Adrenal gland (tissue), 12 donors: Measurements from ENCODE around the gene TSPEAR. TPM values are rescaled to one million over a fixed set of nuclear protein-coding genes. Genes with fewer than 3 reads are reported as not detected.

ENCODE experiments used
- DNase-seq, 7 donors: peaks; one replicate each; pipeline ENCODE4 v3.0.0-alpha.2; 2019 to 2020
- H3K27ac ChIP-seq, 5 donors: fragments of 200-600 bp; sonication (generic) in 4 of 5; 1 replicate in 3 of 5; 2 replicates in 2 of 5; pipeline versions ENCODE4 v1.5.1 to v1.8.0; 2016 to 2020; ENCODE audit warnings: mild to moderate bottlenecking in 1 of 5
- H3K27me3 ChIP-seq: fragments of 200-600 bp; 2 replicates; pipeline ENCODE4 v1.8.0; 2021
- H3K36me3 ChIP-seq, 2 donors: fragments of 200-600 bp; replicated peaks in 1 of 2; 1 replicate in 1 of 2; 2 replicates in 1 of 2; pipeline versions ENCODE4 v1.5.1 to v1.8.0; 2018 to 2022
- H3K4me1 ChIP-seq, 2 donors: fragments of 200-600 bp; replicated peaks in 1 of 2; 1 replicate in 1 of 2; 2 replicates in 1 of 2; pipeline versions ENCODE4 v1.5.1 to v1.8.0; 2018 to 2021
- H3K4me3 ChIP-seq, 4 donors: fragments of 200-600 bp; sonication (generic) in 3 of 4; one replicate each; pipeline ENCODE4 v1.5.1; 2016 to 2018
- H3K9me3 ChIP-seq, 3 donors: fragments of 200-600 bp; sonication (generic) in 1 of 3; replicated peaks in 1 of 3; 1 replicate in 2 of 3; 2 replicates in 1 of 3; pipeline versions ENCODE4 v1.5.1 to v1.8.0; 2016 to 2021
- POLR2A ChIP-seq, 2 donors: fragments of 450-650 bp; IDR thresholded peaks; one replicate each; pipeline ENCODE4 v1.6.1; 2017; ENCODE audit warnings: antibody characterized with exemption in 2 of 2, mild to moderate bottlenecking in 2 of 2, moderate library complexity in 1 of 2
- WGBS, 4 donors: extraction: QIAGEN DNeasy Blood & Tissue Kit in 2 of 4; methylation state at CpG; one replicate each; pipeline versions ENCODE4 v1.1.5 to v1.1.7; 2013 to 2017; 5-methylcytosine and 5-hydroxymethylcytosine counted together
- intact Hi-C, 2 donors: fragments of 100-400 bp; cut with DNase I; formaldehyde crosslinking; loops; one replicate each; pipeline versions ENCODE4 v1.14.1 to v1.15.0; 2022 to 2023
- polyA plus RNA-seq, 3 donors: library from polyadenylated mRNA; stranded (reverse); fragments of 200-250 nt in 2 of 3; fragments of 350-450 nt in 1 of 3; fragmentation: Illumina TruSeq in 1 of 3; extraction: RNeasy Lipid Tissue Mini Kit (QIAGEN cat#74804) in 1 of 3; gene quantifications; one replicate each; pipeline ENCODE4 v1.2.3, GENCODE V29; 2013 to 2014
- total RNA-seq, 9 donors: library from RNA; depleted of rRNA in 4 of 9; stranded (reverse); fragments of >200 nt in 4 of 9; fragments of 120-200 nt in 1 of 9; fragmentation: NEBNext Ultra II Directional in 1 of 9; extraction: Animal tissue kit (Norgen Biotek cat#: 25700) in 1 of 9; gene quantifications; one replicate each; pipeline versions ENCODE4 v1.1.0 to v1.2.4, GENCODE V29; 2013 to 2023
- TF ChIP-seq, protein P1 (sequence below), 6 experiments: fragments of 450-650 bp in 4 of 6; fragments of 200-600 bp in 2 of 6; sonication (generic) in 1 of 6; IDR thresholded peaks; 1 replicate in 5 of 6; 2 replicates in 1 of 6; pipeline versions ENCODE4 v1.5.1 to v1.8.0; 2016 to 2021; ENCODE audit warnings: antibody characterized with exemption in 6 of 6, mild to moderate bottlenecking in 2 of 6, moderate library complexity in 1 of 6
- donor health status: healthy with polysubstance abuse.
- donor health status: Bipolar disorder and iron deficiency.
- donor health status: DM: yes; HTN: yes; CAD: no.
- donor health status: DM: no; HTN: no; CAD: no.
- donor health status: DM: no; HTN: no; CAD: no.
- donor health status: DM: yes; HTN: yes; CAD: no.

The TSPEAR gene
- total and polyA plus RNA-seq, 12 donors: not detected

DNA sequence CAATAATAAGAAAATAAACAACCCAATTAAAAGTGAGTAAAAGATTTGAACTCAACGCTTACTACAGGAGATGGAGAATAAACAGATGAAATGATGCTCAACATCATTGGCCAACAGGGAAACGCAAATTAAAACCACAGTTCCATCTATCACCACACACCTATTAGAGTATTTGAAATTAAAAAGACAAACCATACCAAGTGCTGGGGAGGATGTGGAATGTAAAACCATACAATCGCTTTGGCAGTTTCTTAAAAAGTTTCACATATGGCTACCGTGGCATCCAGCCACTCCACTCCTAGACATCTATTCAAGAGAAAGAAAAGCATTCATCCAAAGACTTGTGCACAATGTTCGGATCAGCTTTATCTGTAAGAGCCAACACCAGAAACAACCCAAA is 257.3 kb downstream of the TSPEAR start:
- Histone ChIP-seq H3K27ac (no peak overlapping the region), H3K9me3 (no peaks in the 10 kb centered on the region), H3K27me3 (peaks cover 3% of the 10 kb centered on the region), H3K4me3 (no peak overlapping the region), H3K36me3 (no peaks in the 10 kb centered on the region), H3K4me1 (peaks cover 4 to 5% of the 10 kb centered on the region in 2 donors)
- intact Hi-C loops: loop anchor here in 1 of 2 donors (5.0 to 10.0 kb wide), 2 partner anchors 109 to 1798 kb away; no protein-coding TSS in a partner anchor
- DNase-seq: no peak
- WGBS, 4 donors: 87 to 94% (median 93%) methylated on average over 5 of the region's 5 CpGs
- no peak for TF ChIP-seq POLR2A (IDR thresholded peaks at IDR 0.05)
- TF ChIP-seq, protein P1, sequence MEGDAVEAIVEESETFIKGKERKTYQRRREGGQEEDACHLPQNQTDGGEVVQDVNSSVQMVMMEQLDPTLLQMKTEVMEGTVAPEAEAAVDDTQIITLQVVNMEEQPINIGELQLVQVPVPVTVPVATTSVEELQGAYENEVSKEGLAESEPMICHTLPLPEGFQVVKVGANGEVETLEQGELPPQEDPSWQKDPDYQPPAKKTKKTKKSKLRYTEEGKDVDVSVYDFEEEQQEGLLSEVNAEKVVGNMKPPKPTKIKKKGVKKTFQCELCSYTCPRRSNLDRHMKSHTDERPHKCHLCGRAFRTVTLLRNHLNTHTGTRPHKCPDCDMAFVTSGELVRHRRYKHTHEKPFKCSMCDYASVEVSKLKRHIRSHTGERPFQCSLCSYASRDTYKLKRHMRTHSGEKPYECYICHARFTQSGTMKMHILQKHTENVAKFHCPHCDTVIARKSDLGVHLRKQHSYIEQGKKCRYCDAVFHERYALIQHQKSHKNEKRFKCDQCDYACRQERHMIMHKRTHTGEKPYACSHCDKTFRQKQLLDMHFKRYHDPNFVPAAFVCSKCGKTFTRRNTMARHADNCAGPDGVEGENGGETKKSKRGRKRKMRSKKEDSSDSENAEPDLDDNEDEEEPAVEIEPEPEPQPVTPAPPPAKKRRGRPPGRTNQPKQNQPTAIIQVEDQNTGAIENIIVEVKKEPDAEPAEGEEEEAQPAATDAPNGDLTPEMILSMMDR (IDR thresholded peaks at IDR 0.05): no peak

DNA sequence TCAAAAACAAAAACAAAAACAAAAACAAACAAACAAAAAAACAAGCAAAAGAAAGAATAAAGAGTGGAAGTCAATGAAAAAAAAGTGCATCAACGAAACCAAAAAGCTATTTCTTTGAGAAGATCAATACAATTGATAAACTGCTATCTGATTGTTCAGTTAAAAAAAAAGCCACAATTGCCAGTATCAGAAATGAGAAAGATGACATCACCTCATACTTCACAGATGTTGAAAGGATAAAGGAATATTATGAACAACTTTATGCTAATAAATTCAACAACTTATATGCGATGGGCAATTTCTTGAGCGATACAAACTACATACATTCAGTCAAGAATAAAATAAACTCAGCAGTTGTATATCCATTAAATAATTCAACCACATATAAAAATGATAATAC is 258.3 kb downstream of the TSPEAR start:
- DNase-seq: no peak
- Histone ChIP-seq H3K9me3 (no peaks in the 10 kb centered on the region), H3K27me3 (peaks cover 3% of the 10 kb centered on the region), H3K27ac (no peak overlapping the region), H3K36me3 (no peaks in the 10 kb centered on the region), H3K4me1 (peaks cover 4 to 5% of the 10 kb centered on the region in 2 donors), H3K4me3 (no peak overlapping the region)
- TF ChIP-seq, protein P1 (IDR thresholded peaks at IDR 0.05): no peak
- no peak for TF ChIP-seq POLR2A (IDR thresholded peaks at IDR 0.05)
- intact Hi-C loops: loop anchor here in 1 of 2 donors (5.0 to 10.0 kb wide), 2 partner anchors 108 to 1799 kb away; no protein-coding TSS in a partner anchor
- 89 to 96% (median 91%) methylated on average over 3 of the region's 3 CpGs for WGBS, 4 donors

DNA sequence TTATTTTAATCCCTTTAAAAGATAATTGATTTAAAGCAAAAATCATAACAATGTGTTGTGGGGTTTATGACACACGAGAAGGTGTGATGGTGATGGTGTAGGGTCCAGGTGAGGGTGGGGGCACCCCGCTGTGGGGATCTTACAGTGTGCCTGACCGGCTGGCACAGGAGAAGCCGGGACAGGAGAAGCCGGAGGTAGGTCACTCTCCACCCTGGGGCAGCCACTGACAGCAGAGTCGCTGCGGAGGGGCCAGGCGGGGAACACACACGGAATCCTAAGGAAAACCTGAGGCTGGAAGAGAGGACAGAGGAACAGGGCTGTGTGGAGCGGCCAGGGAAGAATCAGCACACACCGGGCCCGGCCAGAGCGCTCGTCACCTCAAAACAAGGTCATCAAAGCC is 260.4 kb downstream of the TSPEAR start:
- Histone ChIP-seq H3K4me1 (peaks cover under 1 to 1% of the 10 kb centered on the region in 2 donors), H3K4me3 (no peak overlapping the region), H3K27ac (no peak overlapping the region), H3K36me3 (no peaks in the 10 kb centered on the region), H3K9me3 (no peaks in the 10 kb centered on the region), H3K27me3 (peaks cover 3% of the 10 kb centered on the region)
- whole genome bisulfite sequencing, 4 donors: 81 to 88% (median 83%) methylated on average over 14 of the region's 14 CpGs
- intact Hi-C loops: loop anchor here in 1 of 2 donors (5.0 to 10.0 kb wide), 2 partner anchors 106 to 1801 kb away; no protein-coding TSS in a partner anchor
- TF ChIP-seq POLR2A (IDR thresholded peaks at IDR 0.05): no peak
- TF ChIP-seq, protein P1 (IDR thresholded peaks at IDR 0.05): no peak
- DNase-seq: peak in 2 of 7 donors; percentile 2 to 3

DNA sequence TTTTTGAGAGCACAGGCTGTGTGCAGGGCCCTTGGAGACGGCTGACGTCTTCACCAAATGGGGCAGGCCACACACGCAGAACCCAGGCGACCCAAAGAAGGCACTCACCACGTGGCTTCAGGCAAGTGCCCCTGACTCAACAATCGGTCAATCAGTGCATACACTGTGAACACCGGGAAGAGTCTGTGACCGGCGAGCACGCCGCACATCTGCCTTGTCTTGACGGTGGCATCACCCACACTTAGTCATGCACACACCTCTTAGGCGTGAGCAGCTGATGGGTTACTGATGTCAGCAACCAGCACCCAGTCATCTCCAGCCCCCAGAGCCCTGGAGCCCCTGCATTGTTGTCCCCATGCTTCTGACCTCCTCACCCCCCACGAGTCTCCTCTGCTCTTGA is 261.0 kb downstream of the TSPEAR start:
- peak in 2 of 7 donors; percentile 2 to 9 for DNase-seq
- Histone ChIP-seq H3K27me3 (peaks cover 3% of the 10 kb centered on the region), H3K4me1 (no peaks in the 10 kb centered on the region), H3K27ac (no peak overlapping the region), H3K4me3 (no peak overlapping the region), H3K9me3 (no peaks in the 10 kb centered on the region), H3K36me3 (no peaks in the 10 kb centered on the region)
- TF ChIP-seq, protein P1 (IDR thresholded peaks at IDR 0.05): no peak
- no peak for TF ChIP-seq POLR2A (IDR thresholded peaks at IDR 0.05)
- intact Hi-C loops: loop anchor here in 1 of 2 donors (5.0 to 10.0 kb wide), 2 partner anchors 106 to 1802 kb away; no protein-coding TSS in a partner anchor
- WGBS, 4 donors: 72 to 85% (median 77%) methylated on average over 4 to 14 of the region's 14 CpGs
